ENCODE measurements around the gene KCNQ1OT1. TPM values are rescaled to one million over a fixed set of nuclear protein-coding genes. Genes with fewer than 3 reads are reported as not detected.

KCNQ1OT1 gene
- total and polyA plus RNA-seq, 10 donors: 0.02 to 3.1 (median 1.7) TPM

DNA sequence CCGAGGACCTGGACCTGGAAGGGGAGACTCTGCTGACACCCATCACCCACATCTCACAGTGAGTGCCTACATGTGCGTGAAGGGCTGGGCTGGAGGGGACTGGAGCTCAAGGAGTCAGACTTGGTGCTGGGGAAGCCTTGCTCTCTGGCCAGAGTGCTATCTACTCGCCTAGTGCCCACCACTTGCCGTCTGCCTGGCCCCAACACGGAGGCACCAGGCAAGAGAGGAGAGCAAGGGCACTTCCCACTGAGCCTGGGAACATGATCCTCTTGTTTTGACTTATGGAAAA lies 37.8 kb downstream of the KCNQ1OT1 start:
- Histone ChIP-seq H3K27me3 (replicated peaks in 1 of 7) (no peaks in the 10 kb centered on the region), H3K27ac (no peak overlapping the region), H3K9me3 (peaks cover 0 to 32% (median 26%) of the 10 kb centered on the region in 8 donors), H3K36me3 (peaks cover 0 to 60% (median 6%) of the 10 kb centered on the region in 6 donors), H3K4me3 (no peak overlapping the region), H3K4me1 (no peaks in the 10 kb centered on the region)
- intact Hi-C loops (cut with DNase I; ENCODE audit: low total_unique reads): no loop called here
- peak; percentile 29 for DNase-seq
- TF ChIP-seq, protein P1, sequence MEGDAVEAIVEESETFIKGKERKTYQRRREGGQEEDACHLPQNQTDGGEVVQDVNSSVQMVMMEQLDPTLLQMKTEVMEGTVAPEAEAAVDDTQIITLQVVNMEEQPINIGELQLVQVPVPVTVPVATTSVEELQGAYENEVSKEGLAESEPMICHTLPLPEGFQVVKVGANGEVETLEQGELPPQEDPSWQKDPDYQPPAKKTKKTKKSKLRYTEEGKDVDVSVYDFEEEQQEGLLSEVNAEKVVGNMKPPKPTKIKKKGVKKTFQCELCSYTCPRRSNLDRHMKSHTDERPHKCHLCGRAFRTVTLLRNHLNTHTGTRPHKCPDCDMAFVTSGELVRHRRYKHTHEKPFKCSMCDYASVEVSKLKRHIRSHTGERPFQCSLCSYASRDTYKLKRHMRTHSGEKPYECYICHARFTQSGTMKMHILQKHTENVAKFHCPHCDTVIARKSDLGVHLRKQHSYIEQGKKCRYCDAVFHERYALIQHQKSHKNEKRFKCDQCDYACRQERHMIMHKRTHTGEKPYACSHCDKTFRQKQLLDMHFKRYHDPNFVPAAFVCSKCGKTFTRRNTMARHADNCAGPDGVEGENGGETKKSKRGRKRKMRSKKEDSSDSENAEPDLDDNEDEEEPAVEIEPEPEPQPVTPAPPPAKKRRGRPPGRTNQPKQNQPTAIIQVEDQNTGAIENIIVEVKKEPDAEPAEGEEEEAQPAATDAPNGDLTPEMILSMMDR (IDR thresholded peaks at IDR 0.05 in 8 of 11, conservative IDR thresholded peaks at IDR 0.05 in 3 of 11): no peak
- TF ChIP-seq POLR2AphosphoS5 (IDR thresholded peaks at IDR 0.05) (no peak), POLR2A (IDR thresholded peaks at IDR 0.05) (no peak)
- 91 to 99% (median 95%) methylated on average over 4 to 5 of the region's 5 CpGs for WGBS, 5 donors

DNA sequence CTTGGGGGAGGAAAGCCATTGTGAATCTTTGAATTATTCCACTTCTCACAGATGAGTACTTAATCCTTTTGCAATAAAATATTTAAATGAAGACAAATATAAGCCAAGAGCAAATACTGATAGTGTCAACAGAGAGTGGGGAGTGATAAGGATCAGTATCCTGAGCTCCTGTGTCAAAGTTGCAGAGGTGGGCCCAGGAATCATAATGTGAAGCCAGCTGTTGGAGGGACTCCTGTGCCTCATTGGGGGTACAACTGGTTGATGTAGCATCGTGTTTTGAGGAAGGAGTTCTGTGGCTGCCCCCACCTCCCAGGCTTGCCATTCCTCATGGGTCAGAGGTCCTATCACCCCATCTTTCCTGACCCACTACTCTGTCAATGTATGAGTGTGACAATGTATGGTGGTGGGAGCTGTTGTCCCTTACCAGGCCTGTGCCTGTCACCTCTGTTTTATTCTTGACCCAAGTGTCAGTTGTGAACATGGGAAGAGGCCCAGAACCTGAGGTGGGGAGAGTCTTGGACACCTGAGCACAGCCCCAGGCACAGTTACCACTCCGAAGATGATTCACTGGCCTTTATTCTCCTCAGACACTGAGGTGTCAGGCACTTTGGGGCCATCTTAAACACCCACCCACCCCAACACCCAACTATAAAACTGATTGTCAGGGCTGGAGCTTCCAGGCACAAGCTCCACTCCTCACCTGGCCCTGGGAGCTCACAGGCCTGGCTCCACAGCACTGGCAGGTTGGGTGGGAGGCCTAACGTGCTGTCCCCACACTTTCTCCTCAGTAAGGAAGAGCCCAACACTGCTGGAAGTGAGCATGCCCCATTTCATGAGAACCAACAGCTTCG lies 38.4 kb downstream of the KCNQ1OT1 start:
- no peak for DNase-seq

DNA sequence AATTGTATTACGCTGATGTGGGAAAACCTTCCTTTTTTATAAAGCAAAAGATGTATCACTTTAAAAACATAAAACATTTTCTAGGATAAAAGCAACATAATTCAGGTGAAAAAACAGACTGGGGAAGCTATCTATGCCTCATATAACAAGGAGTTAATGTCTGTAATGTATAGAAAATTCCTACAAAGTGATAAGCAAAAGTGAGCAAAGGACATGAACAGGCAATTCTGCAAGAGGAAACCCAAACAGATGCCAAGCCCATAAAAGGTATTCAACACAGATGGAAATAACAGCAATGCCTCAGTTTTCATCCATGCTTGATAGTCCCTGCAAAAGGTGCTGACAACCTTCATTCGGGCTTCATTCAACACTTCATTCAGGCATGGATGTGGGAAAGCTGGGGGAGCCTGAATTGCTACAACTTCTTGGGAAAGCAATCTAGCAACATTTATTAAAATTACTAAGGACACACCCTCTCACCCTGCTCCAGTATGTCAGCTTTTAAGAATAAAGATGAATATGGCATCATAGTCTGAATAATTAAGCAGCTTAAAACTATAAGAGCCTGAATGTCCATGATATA lies 39.3 kb downstream of the KCNQ1OT1 start:
- intact Hi-C loops (cut with DNase I; ENCODE audit: low total_unique reads): no loop called here
- H3K9me3 ChIP-seq: peaks cover 0 to 32% (median 26%) of the 10 kb centered on the region in 8 donors
- WGBS, 5 donors: 90 to 98% (median 96%) methylated on average over 2 of the region's 2 CpGs
- H3K36me3 ChIP-seq: peaks cover 0 to 47% (median 6%) of the 10 kb centered on the region in 6 donors
- H3K27me3 ChIP-seq (replicated peaks in 1 of 7): no peaks in the 10 kb centered on the region
- TF ChIP-seq, protein P1 (IDR thresholded peaks at IDR 0.05 in 8 of 11, conservative IDR thresholded peaks at IDR 0.05 in 3 of 11): no peak
- TF ChIP-seq POLR2AphosphoS5 (IDR thresholded peaks at IDR 0.05): no peak
- TF ChIP-seq POLR2A (IDR thresholded peaks at IDR 0.05): no peak
- H3K27ac ChIP-seq: no peak overlapping the region
- no peak overlapping the region for H3K4me3 ChIP-seq
- no peak for DNase-seq
- no peaks in the 10 kb centered on the region for H3K4me1 ChIP-seq

More for the DNA sequence above, 38.4 kb downstream of the KCNQ1OT1 start:
- TF ChIP-seq, protein P1 (IDR thresholded peaks at IDR 0.05 in 8 of 11, conservative IDR thresholded peaks at IDR 0.05 in 3 of 11): no peak
- TF ChIP-seq POLR2A (IDR thresholded peaks at IDR 0.05) (no peak), POLR2AphosphoS5 (IDR thresholded peaks at IDR 0.05) (no peak)
- WGBS, 5 donors: 82 to 97% (median 91%) methylated on average over 2 to 4 of the region's 4 CpGs
- H3K4me3 ChIP-seq: no peak overlapping the region
- H3K27me3 ChIP-seq (replicated peaks in 1 of 7): no peaks in the 10 kb centered on the region
- no peak overlapping the region for H3K27ac ChIP-seq
- intact Hi-C loops (cut with DNase I; ENCODE audit: low total_unique reads): no loop called here
- H3K4me1 ChIP-seq: no peaks in the 10 kb centered on the region
- H3K9me3 ChIP-seq: peaks cover 0 to 32% (median 26%) of the 10 kb centered on the region in 8 donors
- peaks cover 0 to 56% (median 6%) of the 10 kb centered on the region in 6 donors for H3K36me3 ChIP-seq

DNA sequence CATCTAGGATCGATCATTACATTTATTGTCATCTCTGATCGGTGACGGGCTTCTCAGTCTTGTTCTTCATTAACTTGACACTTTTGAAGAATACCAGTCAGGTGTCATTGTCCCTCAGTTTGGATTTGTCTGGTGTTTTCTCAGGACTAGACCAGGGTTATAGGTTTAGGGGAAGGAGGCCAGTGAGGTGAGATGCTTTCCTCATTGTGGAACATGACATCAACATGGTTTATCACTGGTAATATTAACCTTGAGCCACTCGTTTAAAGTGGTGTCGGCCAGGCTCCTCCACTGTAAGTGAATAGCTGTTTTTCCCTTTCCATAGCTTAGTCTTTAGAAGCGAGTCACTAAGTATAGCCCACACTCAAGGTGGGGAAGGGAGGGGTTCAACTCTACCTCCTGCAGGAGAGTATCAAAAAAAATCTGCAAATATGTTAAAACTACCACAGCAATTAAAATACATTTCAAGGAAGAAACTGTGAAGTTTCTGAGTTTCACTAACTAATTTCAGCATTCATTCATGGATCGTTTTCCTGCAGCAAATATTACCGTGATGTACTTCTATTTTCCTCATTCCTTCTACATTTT lies 42.0 kb downstream of the KCNQ1OT1 start:
- Histone ChIP-seq H3K27me3 (replicated peaks in 1 of 7) (no peaks in the 10 kb centered on the region), H3K9me3 (peaks cover 0 to 55% (median 26%) of the 10 kb centered on the region in 8 donors), H3K4me1 (no peaks in the 10 kb centered on the region), H3K4me3 (no peak overlapping the region), H3K27ac (no peak overlapping the region), H3K36me3 (peaks cover 0 to 30% (median 4%) of the 10 kb centered on the region in 6 donors)
- WGBS, 5 donors: 88 to 96% (median 92%) methylated on average over 8 of the region's 8 CpGs
- intact Hi-C loops (cut with DNase I; ENCODE audit: low total_unique reads): no loop called here
- DNase-seq: no peak
- TF ChIP-seq, protein P1 (IDR thresholded peaks at IDR 0.05 in 8 of 11, conservative IDR thresholded peaks at IDR 0.05 in 3 of 11): no peak
